IMR-90 (cell line): ENCODE measurements around the gene GABBR2. TPM values are rescaled to one million over a fixed set of nuclear protein-coding genes. Genes with fewer than 3 reads are reported as not detected.

Experiments
- ATAC-seq: fragments of 200-7000 bp; cut with Tn5 transposase; 2 replicates; pipeline ENCODE4 v1.9.1; 2020; ENCODE audit warnings: low read depth, mild to moderate bottlenecking, moderate library complexity
- BruUV-seq: library from RNA; stranded (reverse); fragments of 400-500 nt; replicated peaks from 2 replicates; lab custom pipeline; 2021; lab: Mats Ljungman, UMichigan
- CTCF ChIA-PET: fragments of 300-600 bp; formaldehyde crosslinking; extraction: SDS; loops from one replicate; lab custom pipeline; 2021; ENCODE audit warnings: antibody characterized with exemption; lab: Yijun Ruan, JAX
- POLR2A ChIA-PET: fragments of 300-600 bp; sonication (Branson Sonifier 250); formaldehyde crosslinking; loops from one replicate; lab custom pipeline; 2022; ENCODE audit warnings: antibody characterized with exemption; ENCODE audit not compliant: unreplicated experiment; lab: Charles Lee
- DNase-seq: peaks from one replicate; pipeline ENCODE4 v3.0.0; 2013
- H2AFZ ChIP-seq: replicated peaks from 2 replicates; pipeline ENCODE3; 2013; ENCODE audit warnings: low read length, mild to moderate bottlenecking; ENCODE audit not compliant: poor library complexity
- H2AK5ac ChIP-seq: 2 replicates; pipeline ENCODE4 v1.6.1; 2013; ENCODE audit warnings: low read depth, low read length, inconsistent platforms
- H2AK9ac ChIP-seq: replicated peaks from 2 replicates; pipeline ENCODE3; 2013; ENCODE audit warnings: mild to moderate bottlenecking, low read depth, low read length, moderate library complexity; ENCODE audit not compliant: poor library complexity
- H2BK120ac ChIP-seq: 2 replicates; pipeline ENCODE4 v1.6.1; 2013; ENCODE audit warnings: low read depth, low read length, inconsistent platforms
- H2BK15ac ChIP-seq: 3 replicates; pipeline ENCODE4 v1.6.1; 2013; ENCODE audit warnings: low read depth, low read length, inconsistent platforms
- H2BK20ac ChIP-seq: 2 replicates; pipeline ENCODE4 v1.6.1; 2013; ENCODE audit warnings: low read depth, mild to moderate bottlenecking, inconsistent platforms, low read length, moderate library complexity
- H2BK5ac ChIP-seq: 2 replicates; pipeline ENCODE4 v1.6.1; 2013; ENCODE audit warnings: mild to moderate bottlenecking, low read depth, low read length, inconsistent platforms; ENCODE audit not compliant: poor library complexity, severe bottlenecking
- H3K14ac ChIP-seq: replicated peaks from 2 replicates; pipeline ENCODE4 v1.6.1; 2013; ENCODE audit warnings: low read depth, low read length, inconsistent platforms
- H3K18ac ChIP-seq: 2 replicates; pipeline ENCODE4 v1.6.1; 2013; ENCODE audit warnings: low read depth, low read length, control low read depth
- H3K23ac ChIP-seq: 2 replicates; pipeline ENCODE4 v1.6.1; 2013; ENCODE audit warnings: low read depth, low read length, inconsistent platforms
- H3K27ac ChIP-seq: 2 replicates; pipeline ENCODE4 v1.5.1; 2013; ENCODE audit warnings: mild to moderate bottlenecking, control low read depth, low read length; ENCODE audit not compliant: insufficient read depth
- H3K27me3 ChIP-seq: 2 replicates; pipeline ENCODE4 v1.6.1; 2013; ENCODE audit warnings: low read length; ENCODE audit not compliant: control insufficient read depth, insufficient read depth
- H3K36me3 ChIP-seq: 2 replicates; pipeline ENCODE4 v1.6.1; 2013; ENCODE audit warnings: low read length, mixed read lengths; ENCODE audit not compliant: control insufficient read depth, insufficient read depth
- H3K4ac ChIP-seq: 2 replicates; pipeline ENCODE4 v1.6.1; 2013; ENCODE audit warnings: low read depth, low read length, inconsistent platforms
- H3K4me1 ChIP-seq: 2 replicates; pipeline ENCODE4 v1.6.1; 2013; ENCODE audit warnings: low read length, mixed read lengths; ENCODE audit not compliant: control insufficient read depth, insufficient read depth
- H3K4me2 ChIP-seq: 2 replicates; pipeline ENCODE4 v1.6.1; 2013; ENCODE audit warnings: low read depth, mild to moderate bottlenecking, control low read depth, low read length, moderate library complexity
- H3K4me3 ChIP-seq: 2 replicates; pipeline ENCODE4 v1.5.1; 2013; ENCODE audit warnings: low read depth, mild to moderate bottlenecking, control low read depth, low read length, moderate library complexity; ENCODE audit not compliant: insufficient read depth
- H3K56ac ChIP-seq: 2 replicates; pipeline ENCODE4 v1.6.1; 2013; ENCODE audit warnings: low read length, inconsistent platforms; ENCODE audit not compliant: insufficient read depth; ENCODE audit errors: extremely low read depth
- H3K79me1 ChIP-seq, 2 experiments: 2 replicates each; pipeline ENCODE4 v1.6.1; 2013; ENCODE audit warnings: low read length in 2 of 2, inconsistent platforms in 1 of 2, low read depth in 1 of 2
- H3K9ac ChIP-seq: 2 replicates; pipeline ENCODE4 v1.6.1; 2013; ENCODE audit warnings: low read depth, low read length, control low read depth
- H3K9me1 ChIP-seq: 2 replicates; pipeline ENCODE4 v1.6.1; 2013; ENCODE audit warnings: low read length, inconsistent platforms; ENCODE audit not compliant: insufficient read depth
- H3K9me3 ChIP-seq: 2 replicates; pipeline ENCODE4 v1.6.1; 2013; ENCODE audit warnings: low read length; ENCODE audit not compliant: control insufficient read depth, insufficient read depth
- H4K20me1 ChIP-seq: 2 replicates; pipeline ENCODE4 v1.6.1; 2013; ENCODE audit warnings: low read length, inconsistent platforms; ENCODE audit not compliant: insufficient read depth
- H4K5ac ChIP-seq: 2 replicates; pipeline ENCODE4 v1.6.1; 2013; ENCODE audit warnings: mild to moderate bottlenecking, low read depth, low read length, control low read depth
- H4K8ac ChIP-seq, 2 experiments: 2 replicates each; pipeline ENCODE4 v1.6.1; 2013; ENCODE audit warnings: low read depth in 2 of 2, low read length in 2 of 2, control low read depth in 1 of 2, inconsistent platforms in 1 of 2
- H4K91ac ChIP-seq: 2 replicates; pipeline ENCODE4 v1.6.1; 2013; ENCODE audit warnings: low read depth, low read length, inconsistent platforms; ENCODE audit not compliant: insufficient read depth
- FOS ChIP-seq: fragments of 150-350 bp; IDR thresholded peaks from 2 replicates; pipeline ENCODE4 v1.6.1; 2016; ENCODE audit warnings: low read depth, low read length
- NFE2L2 ChIP-seq: fragments of 150-350 bp; IDR thresholded peaks from 2 replicates; pipeline ENCODE4 v1.6.1; 2016; ENCODE audit warnings: low read depth, mild to moderate bottlenecking, low read length
- WGBS, 2 experiments: methylation state at CpG; one replicate each; pipeline versions ENCODE4 v1.1.5 to v1.1.7; 2013; ENCODE audit warnings: missing lambda C conversion rate in 2 of 2; ENCODE audit not compliant: insufficient read length in 1 of 2; ENCODE audit errors: extremely low coverage in 2 of 2; 5-methylcytosine and 5-hydroxymethylcytosine counted together
- dilution Hi-C: fragments of 300-500 bp; cut with HindIII; formaldehyde crosslinking; loops from one replicate; pipeline ENCODE4 v1.14.3; 2018; ENCODE audit warnings: low sequenced_read_pairs; ENCODE audit not compliant: unreplicated experiment
- in situ Hi-C: fragments of 300-500 bp; cut with MboI; formaldehyde crosslinking; loops from 3 replicates; pipeline ENCODE4 v1.14.3; 2019; ENCODE audit warnings: low sequenced_read_pairs, inconsistent platforms, mixed read lengths
- intact Hi-C: fragments of 100-400 bp; cut with micrococcal nuclease; formaldehyde crosslinking; loops from 2 replicates; pipeline ENCODE4 v1.10.0; 2022
- polyA plus RNA-seq, 3 experiments: library from polyadenylated mRNA; depleted of rRNA; stranded (reverse); fragments of >200 nt; gene quantifications; 2 replicates each; pipeline ENCODE4 v1.2.3, GENCODE V29; 2012; ENCODE audit warnings: low replicate concordance in 1 of 3
- total RNA-seq: library from RNA; depleted of rRNA; stranded (reverse); fragments of >200 nt; gene quantifications from 2 replicates; pipeline ENCODE4 v1.2.3, GENCODE V29; 2012

GABBR2 gene
- total and polyA plus RNA-seq, 2 of the 4 experiments (the other 2 are of a cell fraction), result 14.2 to 20.3 TPM

DNA sequence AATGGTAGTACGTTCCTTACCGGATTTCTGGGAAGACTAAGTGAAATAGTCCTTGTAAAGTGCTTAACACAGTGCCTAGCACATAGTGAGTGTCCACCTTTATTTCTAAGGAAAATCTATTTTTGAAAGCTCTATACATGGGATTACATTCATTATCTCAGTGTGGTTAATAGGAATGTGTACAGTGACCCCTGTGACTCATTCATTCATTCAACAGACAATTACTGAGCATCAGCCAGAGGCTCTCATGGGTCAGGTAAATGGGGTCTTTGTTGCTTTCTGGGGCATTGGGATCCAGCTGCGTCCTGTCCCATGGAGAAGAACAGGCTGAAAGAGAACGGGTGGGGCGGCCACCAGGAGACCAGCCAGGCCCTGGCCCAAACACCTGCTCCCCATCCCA is 227.1 kb downstream of the GABBR2 start:
- peak overlapping the region in 1 of 2 experiments; percentile 59; a peak in 2 of 4 replicates for H4K8ac ChIP-seq
- H2AK9ac ChIP-seq, result no peak overlapping the region
- H3K4me2 ChIP-seq, result no peak overlapping the region
- peaks cover 12% of the 10 kb centered on the region for H3K4me1 ChIP-seq
- DNase-seq (peak; percentile 39), ATAC-seq (no peak)
- peak overlapping the region; percentile 31; the same call in 1 of the 2 replicates for H3K14ac ChIP-seq
- 0 out of 2 replicates have a peak overlapping the region, but pooled peaks have one; percentile 28 for H3K23ac ChIP-seq
- in situ Hi-C loops (no loop called here), dilution Hi-C loops (no loop called here), intact Hi-C loops (no loop called here)
- H4K20me1 ChIP-seq, result no peaks in the 10 kb centered on the region
- ChIA-PET POLR2A (no interaction called here), CTCF (interaction anchor here (1.7 kb wide), 1 partner anchor 294 kb away, joined by 4 read pairs; no protein-coding TSS in a partner anchor)
- peak overlapping the region; percentile 49; the same call in 1 of the 2 replicates for H2AK5ac ChIP-seq
- H2BK15ac ChIP-seq, result peak overlapping the region; percentile 50; the same call in 1 of the 3 replicates
- no peak overlapping the region for H3K9ac ChIP-seq
- TF ChIP-seq FOS, result peak; percentile 23; the same call in 1 of the 2 replicates
- no peak for TF ChIP-seq NFE2L2
- H3K9me1 ChIP-seq, result peaks cover 33% of the 10 kb centered on the region
- WGBS, 2 experiments, result 70% methylated on average over 2 of the region's 5 CpGs; no CpG with 5 or more reads in 1 of the 2 experiments
- H3K18ac ChIP-seq, result peak overlapping the region; percentile 2; the same call in 1 of the 2 replicates
- no peak overlapping the region for H3K4me3 ChIP-seq
- H3K9me3 ChIP-seq, result no peaks in the 10 kb centered on the region
- no peak overlapping the region for H4K5ac ChIP-seq
- H3K79me1 ChIP-seq, result peaks cover 7 to 31% of the 10 kb centered on the region in 2 experiments; a peak in 3 of 4 replicates
- BruUV-seq, result no TSS peak
- H3K36me3 ChIP-seq, result no peaks in the 10 kb centered on the region; the same call in 1 of the 2 replicates
- 0 out of 2 replicates have a peak overlapping the region, but pooled peaks have one; percentile 58 for H4K91ac ChIP-seq
- no peaks in the 10 kb centered on the region for H3K27me3 ChIP-seq
- H2BK20ac ChIP-seq, result peak overlapping the region; percentile 65
- no peak overlapping the region for H3K27ac ChIP-seq
- H3K4ac ChIP-seq, result peak overlapping the region; percentile 70
- no peak overlapping the region for H3K56ac ChIP-seq
- H2AFZ ChIP-seq, result no peak overlapping the region
- peak overlapping the region; percentile 59 for H2BK5ac ChIP-seq
- peak overlapping the region; percentile 68 for H2BK120ac ChIP-seq
